IMR-90 (cell line): Measurements from ENCODE around the gene PLSCR3. TPM values are rescaled to one million over a fixed set of nuclear protein-coding genes. Genes with fewer than 3 reads are reported as not detected.

Experiments used
- ATAC-seq: fragments of 200-7000 bp; cut with Tn5 transposase; 2 replicates; pipeline ENCODE4 v1.9.1; 2020; ENCODE audit warnings: low read depth, mild to moderate bottlenecking, moderate library complexity
- BruUV-seq: library from RNA; stranded (reverse); fragments of 400-500 nt; replicated peaks from 2 replicates; lab custom pipeline; 2021; lab: Mats Ljungman, UMichigan
- CTCF ChIA-PET: fragments of 300-600 bp; formaldehyde crosslinking; extraction: SDS; loops from one replicate; lab custom pipeline; 2021; ENCODE audit warnings: antibody characterized with exemption; lab: Yijun Ruan, JAX
- POLR2A ChIA-PET: fragments of 300-600 bp; sonication (Branson Sonifier 250); formaldehyde crosslinking; loops from one replicate; lab custom pipeline; 2022; ENCODE audit warnings: antibody characterized with exemption; ENCODE audit not compliant: unreplicated experiment; lab: Charles Lee
- DNase-seq: peaks from one replicate; pipeline ENCODE4 v3.0.0; 2013
- H2AFZ ChIP-seq: replicated peaks from 2 replicates; pipeline ENCODE3; 2013; ENCODE audit warnings: low read length, mild to moderate bottlenecking; ENCODE audit not compliant: poor library complexity
- H2AK5ac ChIP-seq: 2 replicates; pipeline ENCODE4 v1.6.1; 2013; ENCODE audit warnings: low read depth, low read length, inconsistent platforms
- H2AK9ac ChIP-seq: replicated peaks from 2 replicates; pipeline ENCODE3; 2013; ENCODE audit warnings: mild to moderate bottlenecking, low read depth, low read length, moderate library complexity; ENCODE audit not compliant: poor library complexity
- H2BK120ac ChIP-seq: 2 replicates; pipeline ENCODE4 v1.6.1; 2013; ENCODE audit warnings: low read depth, low read length, inconsistent platforms
- H2BK15ac ChIP-seq: 3 replicates; pipeline ENCODE4 v1.6.1; 2013; ENCODE audit warnings: low read depth, low read length, inconsistent platforms
- H2BK20ac ChIP-seq: 2 replicates; pipeline ENCODE4 v1.6.1; 2013; ENCODE audit warnings: low read depth, mild to moderate bottlenecking, inconsistent platforms, low read length, moderate library complexity
- H2BK5ac ChIP-seq: 2 replicates; pipeline ENCODE4 v1.6.1; 2013; ENCODE audit warnings: mild to moderate bottlenecking, low read depth, low read length, inconsistent platforms; ENCODE audit not compliant: poor library complexity, severe bottlenecking
- H3K14ac ChIP-seq: replicated peaks from 2 replicates; pipeline ENCODE4 v1.6.1; 2013; ENCODE audit warnings: low read depth, low read length, inconsistent platforms
- H3K18ac ChIP-seq: 2 replicates; pipeline ENCODE4 v1.6.1; 2013; ENCODE audit warnings: low read depth, low read length, control low read depth
- H3K23ac ChIP-seq: 2 replicates; pipeline ENCODE4 v1.6.1; 2013; ENCODE audit warnings: low read depth, low read length, inconsistent platforms
- H3K27ac ChIP-seq: 2 replicates; pipeline ENCODE4 v1.5.1; 2013; ENCODE audit warnings: mild to moderate bottlenecking, control low read depth, low read length; ENCODE audit not compliant: insufficient read depth
- H3K27me3 ChIP-seq: 2 replicates; pipeline ENCODE4 v1.6.1; 2013; ENCODE audit warnings: low read length; ENCODE audit not compliant: control insufficient read depth, insufficient read depth
- H3K36me3 ChIP-seq: 2 replicates; pipeline ENCODE4 v1.6.1; 2013; ENCODE audit warnings: low read length, mixed read lengths; ENCODE audit not compliant: control insufficient read depth, insufficient read depth
- H3K4ac ChIP-seq: 2 replicates; pipeline ENCODE4 v1.6.1; 2013; ENCODE audit warnings: low read depth, low read length, inconsistent platforms
- H3K4me1 ChIP-seq: 2 replicates; pipeline ENCODE4 v1.6.1; 2013; ENCODE audit warnings: low read length, mixed read lengths; ENCODE audit not compliant: control insufficient read depth, insufficient read depth
- H3K4me2 ChIP-seq: 2 replicates; pipeline ENCODE4 v1.6.1; 2013; ENCODE audit warnings: low read depth, mild to moderate bottlenecking, control low read depth, low read length, moderate library complexity
- H3K4me3 ChIP-seq: 2 replicates; pipeline ENCODE4 v1.5.1; 2013; ENCODE audit warnings: low read depth, mild to moderate bottlenecking, control low read depth, low read length, moderate library complexity; ENCODE audit not compliant: insufficient read depth
- H3K56ac ChIP-seq: 2 replicates; pipeline ENCODE4 v1.6.1; 2013; ENCODE audit warnings: low read length, inconsistent platforms; ENCODE audit not compliant: insufficient read depth; ENCODE audit errors: extremely low read depth
- H3K79me1 ChIP-seq, 2 experiments: 2 replicates each; pipeline ENCODE4 v1.6.1; 2013; ENCODE audit warnings: low read length in 2 of 2, inconsistent platforms in 1 of 2, low read depth in 1 of 2
- H3K9ac ChIP-seq: 2 replicates; pipeline ENCODE4 v1.6.1; 2013; ENCODE audit warnings: low read depth, low read length, control low read depth
- H3K9me1 ChIP-seq: 2 replicates; pipeline ENCODE4 v1.6.1; 2013; ENCODE audit warnings: low read length, inconsistent platforms; ENCODE audit not compliant: insufficient read depth
- H3K9me3 ChIP-seq: 2 replicates; pipeline ENCODE4 v1.6.1; 2013; ENCODE audit warnings: low read length; ENCODE audit not compliant: control insufficient read depth, insufficient read depth
- H4K20me1 ChIP-seq: 2 replicates; pipeline ENCODE4 v1.6.1; 2013; ENCODE audit warnings: low read length, inconsistent platforms; ENCODE audit not compliant: insufficient read depth
- H4K5ac ChIP-seq: 2 replicates; pipeline ENCODE4 v1.6.1; 2013; ENCODE audit warnings: mild to moderate bottlenecking, low read depth, low read length, control low read depth
- H4K8ac ChIP-seq, 2 experiments: 2 replicates each; pipeline ENCODE4 v1.6.1; 2013; ENCODE audit warnings: low read depth in 2 of 2, low read length in 2 of 2, control low read depth in 1 of 2, inconsistent platforms in 1 of 2
- H4K91ac ChIP-seq: 2 replicates; pipeline ENCODE4 v1.6.1; 2013; ENCODE audit warnings: low read depth, low read length, inconsistent platforms; ENCODE audit not compliant: insufficient read depth
- CEBPB ChIP-seq: IDR thresholded peaks from 2 replicates; pipeline ENCODE4 v1.6.1; 2012; ENCODE audit warnings: low read depth, low read length, improper control_type of control experiment
- CHD1 ChIP-seq: IDR thresholded peaks from 2 replicates; pipeline ENCODE4 v1.6.1; 2012; ENCODE audit warnings: low read depth, low read length, improper control_type of control experiment
- CTCF ChIP-seq: conservative IDR thresholded peaks from 2 replicates; pipeline ENCODE4 v1.5.1; 2012; ENCODE audit warnings: mild to moderate bottlenecking, low read depth, low read length, improper control_type of control experiment
- FOS ChIP-seq: fragments of 150-350 bp; IDR thresholded peaks from 2 replicates; pipeline ENCODE4 v1.6.1; 2016; ENCODE audit warnings: low read depth, low read length
- MAFK ChIP-seq: IDR thresholded peaks from 2 replicates; pipeline ENCODE4 v1.6.1; 2012; ENCODE audit warnings: low read depth, low read length, improper control_type of control experiment
- NFE2L2 ChIP-seq: fragments of 150-350 bp; IDR thresholded peaks from 2 replicates; pipeline ENCODE4 v1.6.1; 2016; ENCODE audit warnings: low read depth, mild to moderate bottlenecking, low read length
- SMC3 ChIP-seq: fragments of 150-350 bp; IDR thresholded peaks from 2 replicates; pipeline ENCODE4 v1.6.1; 2016; ENCODE audit warnings: low read depth, mild to moderate bottlenecking, antibody characterized with exemption, low read length, moderate library complexity
- WGBS, 2 experiments: methylation state at CpG; one replicate each; pipeline versions ENCODE4 v1.1.5 to v1.1.7; 2013; ENCODE audit warnings: missing lambda C conversion rate in 2 of 2; ENCODE audit not compliant: insufficient read length in 1 of 2; ENCODE audit errors: extremely low coverage in 2 of 2; 5-methylcytosine and 5-hydroxymethylcytosine counted together
- dilution Hi-C: fragments of 300-500 bp; cut with HindIII; formaldehyde crosslinking; loops from one replicate; pipeline ENCODE4 v1.14.3; 2018; ENCODE audit warnings: low sequenced_read_pairs; ENCODE audit not compliant: unreplicated experiment
- in situ Hi-C: fragments of 300-500 bp; cut with MboI; formaldehyde crosslinking; loops from 3 replicates; pipeline ENCODE4 v1.14.3; 2019; ENCODE audit warnings: low sequenced_read_pairs, inconsistent platforms, mixed read lengths
- intact Hi-C: fragments of 100-400 bp; cut with micrococcal nuclease; formaldehyde crosslinking; loops from 2 replicates; pipeline ENCODE4 v1.10.0; 2022
- polyA plus RNA-seq, 3 experiments: library from polyadenylated mRNA; depleted of rRNA; stranded (reverse); fragments of >200 nt; gene quantifications; 2 replicates each; pipeline ENCODE4 v1.2.3, GENCODE V29; 2012; ENCODE audit warnings: low replicate concordance in 1 of 3
- total RNA-seq: library from RNA; depleted of rRNA; stranded (reverse); fragments of >200 nt; gene quantifications from 2 replicates; pipeline ENCODE4 v1.2.3, GENCODE V29; 2012

The PLSCR3 gene
- total and polyA plus RNA-seq, 2 of the 4 experiments (the other 2 are of a cell fraction), result 6.1 to 116 TPM

GRCh38 chr17:7388856-7389255, 5.5 kb downstream of the PLSCR3 start:
- Histone ChIP-seq H3K9ac (no peak overlapping the region), H3K79me1 (peaks cover 11 to 23% of the 10 kb centered on the region in 2 experiments), H3K9me3 (no peaks in the 10 kb centered on the region), H3K4me2 (no peak overlapping the region), H2BK20ac (no peak overlapping the region), H4K20me1 (no peaks in the 10 kb centered on the region), H3K18ac (no peak overlapping the region), H4K91ac (no peak overlapping the region), H3K23ac (no peak overlapping the region), H3K4ac (no peak overlapping the region), H3K14ac (no peak overlapping the region), H4K8ac (no peak overlapping the region), H3K27ac (no peak overlapping the region), H2BK15ac (no peak overlapping the region), H3K4me3 (no peak overlapping the region), H4K5ac (no peak overlapping the region), H3K27me3 (no peaks in the 10 kb centered on the region; the same call in 1 of the 2 replicates), H3K9me1 (peaks cover 3% of the 10 kb centered on the region; the same call in 1 of the 2 replicates), H3K4me1 (peaks cover 5% of the 10 kb centered on the region), H2AFZ (no peak overlapping the region), H3K36me3 (peaks cover 44% of the 10 kb centered on the region), H2BK120ac (no peak overlapping the region), H2AK5ac (no peak overlapping the region), H3K56ac (no peak overlapping the region), H2BK5ac (no peak overlapping the region), H2AK9ac (no peak overlapping the region)
- no peak for ATAC-seq
- 93% methylated on average over 3 of the region's 10 CpGs; no CpG with 5 or more reads in 1 of the 2 experiments for WGBS, 2 experiments
- no TSS peak for BruUV-seq
- DNase-seq, result no peak
- intact Hi-C loops (no loop called here), dilution Hi-C loops (no loop called here), in situ Hi-C loops (no loop called here)
- POLR2A ChIA-PET, result interaction anchor here (1.0 kb wide), 1 partner anchor 15 kb away, joined by 3 read pairs; the partner anchor contains the start of gene TMEM256
- no peak for TF ChIP-seq NFE2L2
- no peak for TF ChIP-seq FOS
- TF ChIP-seq SMC3, result no peak
- TF ChIP-seq CTCF, result no peak
- no peak for TF ChIP-seq CHD1
- TF ChIP-seq MAFK, result no peak
- no peak for TF ChIP-seq CEBPB
- CTCF ChIA-PET, result no interaction called here
